Subcutaneous abdominal adipose tissue (tissue), 5 donors: ENCODE measurements around the gene RBFOX1.

Experiments used
- H3K27ac ChIP-seq: one replicate; pipeline ENCODE4 v1.7.0; 2013; ENCODE audit warnings: low read depth, mild to moderate bottlenecking, inconsistent platforms, low read length, moderate library complexity
- H3K27me3 ChIP-seq, 5 donors: one replicate each; pipeline ENCODE4 v1.7.0; 2013; ENCODE audit warnings: low read length in 5 of 5, inconsistent platforms in 1 of 5; ENCODE audit not compliant: control insufficient read depth in 5 of 5, insufficient read depth in 4 of 5
- H3K36me3 ChIP-seq, 5 donors: one replicate each; pipeline ENCODE4 v1.7.0; 2013; ENCODE audit warnings: low read length in 5 of 5; ENCODE audit not compliant: control insufficient read depth in 5 of 5, insufficient read depth in 5 of 5
- H3K4me1 ChIP-seq, 5 donors: one replicate each; pipeline ENCODE4 v1.7.0; 2013; ENCODE audit warnings: low read length in 5 of 5, mild to moderate bottlenecking in 3 of 5, moderate library complexity in 1 of 5; ENCODE audit not compliant: control insufficient read depth in 5 of 5, insufficient read depth in 5 of 5
- H3K4me3 ChIP-seq, 5 donors: one replicate each; pipeline ENCODE4 v1.7.0; 2013; ENCODE audit warnings: low read length in 5 of 5, low read depth in 1 of 5
- H3K9ac ChIP-seq, 5 donors: one replicate each; pipeline ENCODE4 v1.7.0; 2013; ENCODE audit warnings: low read length in 5 of 5, mild to moderate bottlenecking in 4 of 5, moderate library complexity in 3 of 5
- H3K9me3 ChIP-seq, 5 donors: one replicate each; pipeline ENCODE4 v1.7.0; 2013; ENCODE audit warnings: low read length in 5 of 5; ENCODE audit not compliant: control insufficient read depth in 5 of 5
- donor health status: healthy.
- donor health status: healthy.
- donor health status: healthy.
- donor health status: healthy.
- donor health status: healthy.

The RBFOX1 gene

DNA sequence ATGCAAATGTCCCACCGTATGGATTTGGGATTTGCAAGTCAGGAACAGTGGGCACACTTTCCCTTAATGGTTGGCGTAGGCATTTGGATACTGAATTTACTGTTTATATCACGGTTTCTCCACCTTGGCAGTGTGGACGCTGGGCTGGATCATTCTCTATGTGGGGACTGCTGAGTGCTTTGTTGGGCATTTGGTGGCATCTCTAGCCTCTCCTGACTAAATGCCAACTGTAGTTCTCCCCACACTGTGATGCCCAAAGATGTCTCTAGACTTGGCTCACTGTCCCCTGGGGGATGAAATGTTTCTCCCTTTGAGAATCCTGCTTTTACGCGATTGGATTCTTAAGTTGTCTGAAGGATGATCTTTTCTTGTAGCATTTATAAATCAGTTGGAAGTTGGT is 49.0 kb downstream of the RBFOX1 start:
- H3K27ac ChIP-seq, result no peak overlapping the region
- H3K36me3 ChIP-seq, result no peaks in the 10 kb centered on the region
- no peaks in the 10 kb centered on the region for H3K4me1 ChIP-seq
- no peaks in the 10 kb centered on the region for H3K9me3 ChIP-seq
- no peak overlapping the region for H3K9ac ChIP-seq
- no peak overlapping the region for H3K4me3 ChIP-seq
- no peaks in the 10 kb centered on the region for H3K27me3 ChIP-seq

- no peak overlapping the region for H3K9ac ChIP-seq
- H3K27me3 ChIP-seq, result no peaks in the 10 kb centered on the region
- H3K4me3 ChIP-seq, result no peak overlapping the region
- no peak overlapping the region for H3K27ac ChIP-seq
- H3K4me1 ChIP-seq, result no peaks in the 10 kb centered on the region
- H3K36me3 ChIP-seq, result no peaks in the 10 kb centered on the region
- no peaks in the 10 kb centered on the region for H3K9me3 ChIP-seq
Observed at GRCh38 chr16:7382521-7382920, 49.9 kb downstream of the RBFOX1 start.

DNA sequence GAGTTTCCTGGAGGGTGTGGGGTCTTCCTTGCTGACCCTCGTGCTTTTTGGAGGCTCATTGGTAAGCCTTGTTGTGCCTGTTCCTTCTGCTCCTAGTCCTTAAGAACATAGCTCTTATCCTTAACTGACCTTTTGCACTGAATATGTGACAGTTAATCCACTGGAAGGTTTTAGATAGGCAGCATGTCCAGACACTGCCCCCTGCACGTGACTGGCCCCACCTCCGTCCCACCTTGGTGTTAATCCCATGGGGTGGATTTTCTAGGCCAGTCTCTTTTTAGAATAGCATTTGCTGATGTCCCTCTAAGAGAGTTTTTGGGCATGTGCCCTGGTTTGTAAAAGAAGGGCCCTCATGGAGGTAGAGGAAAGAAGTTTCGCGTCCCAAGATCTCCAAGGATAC is 58.3 kb downstream of the RBFOX1 start:
- H3K9ac ChIP-seq, result no peak overlapping the region
- H3K4me1 ChIP-seq, result no peaks in the 10 kb centered on the region
- H3K9me3 ChIP-seq, result peaks cover 0 to 4% (median 0%) of the 10 kb centered on the region in 5 donors
- no peaks in the 10 kb centered on the region for H3K36me3 ChIP-seq
- no peak overlapping the region for H3K4me3 ChIP-seq
- no peak overlapping the region for H3K27ac ChIP-seq
- H3K27me3 ChIP-seq, result peaks cover 0 to 1% (median 0%) of the 10 kb centered on the region in 5 donors

- Histone ChIP-seq H3K27ac (no peak overlapping the region), H3K27me3 (peaks cover 0 to 3% (median 0%) of the 10 kb centered on the region in 5 donors), H3K4me1 (no peaks in the 10 kb centered on the region), H3K9me3 (peaks cover 0 to 4% (median 0%) of the 10 kb centered on the region in 5 donors), H3K36me3 (no peaks in the 10 kb centered on the region), H3K9ac (no peak overlapping the region), H3K4me3 (no peak overlapping the region)
Observed at GRCh38 chr16:7391694-7392093, 59.0 kb downstream of the RBFOX1 start.

DNA sequence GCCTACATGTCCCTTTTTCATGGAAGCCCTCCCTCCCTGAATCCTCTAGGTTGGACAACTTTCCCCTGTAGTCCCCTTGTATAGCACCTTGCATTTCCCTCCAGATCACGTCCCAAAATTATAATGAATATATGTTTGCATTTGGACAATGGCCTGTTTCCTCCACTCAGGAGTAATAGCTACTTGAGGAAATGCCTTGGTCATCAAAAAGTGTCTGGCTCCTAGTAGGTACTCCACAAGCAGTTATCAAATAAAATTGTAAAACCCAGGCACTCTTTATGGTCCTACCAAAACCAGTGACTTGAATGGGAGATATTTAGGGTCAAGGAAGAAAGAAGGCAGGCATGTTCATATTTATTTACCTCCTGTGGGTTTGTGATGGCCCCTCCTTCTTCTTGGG is 59.6 kb downstream of the RBFOX1 start:
- H3K4me3 ChIP-seq, result no peak overlapping the region
- H3K9me3 ChIP-seq, result peaks cover 0 to 4% (median 0%) of the 10 kb centered on the region in 5 donors
- H3K27ac ChIP-seq, result no peak overlapping the region
- peaks cover 0 to 3% (median 0%) of the 10 kb centered on the region in 5 donors for H3K27me3 ChIP-seq
- H3K4me1 ChIP-seq, result no peaks in the 10 kb centered on the region
- no peaks in the 10 kb centered on the region for H3K36me3 ChIP-seq
- H3K9ac ChIP-seq, result no peak overlapping the region

GRCh38 chr16:7393680-7394079 is 61.0 kb downstream of the RBFOX1 start:
- Histone ChIP-seq H3K4me3 (no peak overlapping the region), H3K9me3 (peaks cover 0 to 4% (median 0%) of the 10 kb centered on the region in 5 donors), H3K4me1 (no peaks in the 10 kb centered on the region), H3K36me3 (no peaks in the 10 kb centered on the region), H3K27me3 (peaks cover 0 to 3% (median 0%) of the 10 kb centered on the region in 5 donors), H3K27ac (no peak overlapping the region), H3K9ac (no peak overlapping the region)

- Histone ChIP-seq H3K9ac (no peak overlapping the region), H3K27ac (no peak overlapping the region), H3K36me3 (no peaks in the 10 kb centered on the region), H3K4me1 (no peaks in the 10 kb centered on the region), H3K9me3 (peaks cover 0 to 3% (median 0%) of the 10 kb centered on the region in 5 donors), H3K27me3 (peaks cover 0 to 3% (median 0%) of the 10 kb centered on the region in 5 donors), H3K4me3 (no peak overlapping the region)
Observed at GRCh38 chr16:7394720-7395336, 62.2 kb downstream of the RBFOX1 start.

DNA sequence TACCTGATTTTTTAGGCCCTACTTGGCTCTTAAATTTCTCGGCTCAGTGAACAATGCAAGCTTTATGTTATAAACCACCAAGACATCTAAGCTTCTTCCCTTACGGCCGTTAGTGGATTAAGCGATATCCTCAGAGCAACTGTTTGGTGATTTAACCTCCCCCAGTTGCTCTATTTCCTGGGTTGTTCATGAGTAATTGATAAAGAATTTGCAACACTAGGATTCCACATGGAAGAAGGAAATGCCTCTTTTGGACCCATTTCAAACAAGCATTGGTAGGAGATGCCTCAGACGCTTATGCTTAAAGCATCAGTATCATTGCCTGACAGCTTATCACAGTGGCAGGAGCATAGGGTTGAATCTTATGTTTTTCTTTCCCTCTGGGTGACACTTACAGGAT is 65.3 kb downstream of the RBFOX1 start:
- H3K27ac ChIP-seq, result no peak overlapping the region
- H3K9me3 ChIP-seq, result no peaks in the 10 kb centered on the region
- no peaks in the 10 kb centered on the region for H3K4me1 ChIP-seq
- H3K9ac ChIP-seq, result no peak overlapping the region
- H3K27me3 ChIP-seq, result peaks cover 0 to 3% (median 0%) of the 10 kb centered on the region in 5 donors
- no peaks in the 10 kb centered on the region for H3K36me3 ChIP-seq
- H3K4me3 ChIP-seq, result no peak overlapping the region

- Histone ChIP-seq H3K27ac (no peak overlapping the region), H3K36me3 (no peaks in the 10 kb centered on the region), H3K4me1 (no peaks in the 10 kb centered on the region), H3K9ac (no peak overlapping the region), H3K27me3 (peaks cover 0 to 3% (median 0%) of the 10 kb centered on the region in 5 donors), H3K9me3 (no peaks in the 10 kb centered on the region), H3K4me3 (no peak overlapping the region)
Observed at GRCh38 chr16:7398536-7398935, 65.9 kb downstream of the RBFOX1 start.

DNA sequence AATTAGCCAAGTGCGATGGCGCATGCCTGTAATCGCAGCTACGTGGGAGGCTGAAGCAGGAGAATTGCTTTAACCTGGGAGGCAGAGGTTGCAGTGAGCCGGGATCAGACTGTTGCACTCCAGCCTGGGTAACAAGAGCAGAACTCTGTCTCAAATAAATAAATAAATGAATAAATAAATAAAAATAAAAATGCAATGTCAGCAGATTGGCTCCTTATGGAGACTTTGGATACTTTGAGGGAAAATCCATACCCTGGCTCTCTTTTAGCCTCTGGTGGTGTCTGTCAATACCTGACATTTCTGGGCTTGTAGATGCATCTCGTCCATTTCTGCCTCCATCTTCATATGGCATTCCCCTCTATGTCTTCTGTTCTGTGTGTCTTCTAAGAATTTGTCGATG is 66.7 kb downstream of the RBFOX1 start:
- H3K4me1 ChIP-seq, result no peaks in the 10 kb centered on the region
- no peaks in the 10 kb centered on the region for H3K9me3 ChIP-seq
- no peak overlapping the region for H3K27ac ChIP-seq
- H3K36me3 ChIP-seq, result no peaks in the 10 kb centered on the region
- no peak overlapping the region for H3K4me3 ChIP-seq
- H3K27me3 ChIP-seq, result peaks cover 0 to 3% (median 0%) of the 10 kb centered on the region in 5 donors
- no peak overlapping the region for H3K9ac ChIP-seq
